Measurements from ENCODE around the gene DOCK11.

Gene DOCK11

DNA sequence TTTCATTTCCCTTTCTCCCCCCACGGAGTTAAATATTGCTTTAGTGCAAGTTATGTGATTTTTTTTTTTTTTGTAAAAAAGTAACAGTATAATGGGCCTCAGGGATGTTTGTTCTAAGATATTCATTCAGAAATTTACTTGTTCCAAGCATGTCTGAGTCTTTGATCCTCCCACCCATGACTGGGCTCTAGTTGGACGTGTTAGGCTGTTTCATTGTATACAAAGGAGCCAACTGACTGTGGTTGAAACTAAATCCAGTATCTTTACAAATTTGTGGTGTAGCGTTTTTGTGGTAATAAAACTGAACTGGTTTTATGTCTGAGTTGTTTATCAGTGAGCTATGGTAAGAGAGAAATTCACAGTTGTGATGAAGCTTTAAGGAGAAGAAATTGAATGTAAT lies 74.1 kb downstream of the DOCK11 start:
- no peaks in the 10 kb centered on the region for H3K79me2 ChIP-seq (ENCODE audit: insufficient read depth, low read length)
- H3K9me2 ChIP-seq (ENCODE audit: low read depth, low read length) = no peaks in the 10 kb centered on the region
- H3F3A ChIP-seq (ENCODE audit: insufficient read depth, low read length) = no peaks in the 10 kb centered on the region
- H3K27me3 ChIP-seq (ENCODE audit: insufficient read depth, low read length) = no peaks in the 10 kb centered on the region
- H3K36me3 ChIP-seq (ENCODE audit: insufficient read depth, low read length) = peaks cover 9% of the 10 kb centered on the region
- H3K4me3 ChIP-seq (ENCODE audit: low read depth, low read length, poor library complexity, severe bottlenecking) = no peak overlapping the region
- H4K20me1 ChIP-seq (ENCODE audit: insufficient read depth, low read length) = no peaks in the 10 kb centered on the region
- H3K4me2 ChIP-seq (ENCODE audit: low read length) = no peak overlapping the region
- no peak overlapping the region for H2AFZ ChIP-seq (ENCODE audit: low read length)
- no peak overlapping the region for H3K27ac ChIP-seq (ENCODE audit: low read depth, low read length, poor library complexity, severe bottlenecking)
- H3K9me3 ChIP-seq (ENCODE audit: low read length) = no peaks in the 10 kb centered on the region
- no peaks in the 10 kb centered on the region for H3K4me1 ChIP-seq (ENCODE audit: insufficient read depth, low read length, severe bottlenecking)
- no peak overlapping the region for H3K9ac ChIP-seq (ENCODE audit: low read length)
- TF ChIP-seq, protein P1, sequence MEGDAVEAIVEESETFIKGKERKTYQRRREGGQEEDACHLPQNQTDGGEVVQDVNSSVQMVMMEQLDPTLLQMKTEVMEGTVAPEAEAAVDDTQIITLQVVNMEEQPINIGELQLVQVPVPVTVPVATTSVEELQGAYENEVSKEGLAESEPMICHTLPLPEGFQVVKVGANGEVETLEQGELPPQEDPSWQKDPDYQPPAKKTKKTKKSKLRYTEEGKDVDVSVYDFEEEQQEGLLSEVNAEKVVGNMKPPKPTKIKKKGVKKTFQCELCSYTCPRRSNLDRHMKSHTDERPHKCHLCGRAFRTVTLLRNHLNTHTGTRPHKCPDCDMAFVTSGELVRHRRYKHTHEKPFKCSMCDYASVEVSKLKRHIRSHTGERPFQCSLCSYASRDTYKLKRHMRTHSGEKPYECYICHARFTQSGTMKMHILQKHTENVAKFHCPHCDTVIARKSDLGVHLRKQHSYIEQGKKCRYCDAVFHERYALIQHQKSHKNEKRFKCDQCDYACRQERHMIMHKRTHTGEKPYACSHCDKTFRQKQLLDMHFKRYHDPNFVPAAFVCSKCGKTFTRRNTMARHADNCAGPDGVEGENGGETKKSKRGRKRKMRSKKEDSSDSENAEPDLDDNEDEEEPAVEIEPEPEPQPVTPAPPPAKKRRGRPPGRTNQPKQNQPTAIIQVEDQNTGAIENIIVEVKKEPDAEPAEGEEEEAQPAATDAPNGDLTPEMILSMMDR (IDR thresholded peaks at IDR 0.05; ENCODE audit: low read length) = no peak
- TF ChIP-seq EZH2 (IDR thresholded peaks at IDR 0.05; ENCODE audit: borderline replicate concordance, low read length) = no peak

DNA sequence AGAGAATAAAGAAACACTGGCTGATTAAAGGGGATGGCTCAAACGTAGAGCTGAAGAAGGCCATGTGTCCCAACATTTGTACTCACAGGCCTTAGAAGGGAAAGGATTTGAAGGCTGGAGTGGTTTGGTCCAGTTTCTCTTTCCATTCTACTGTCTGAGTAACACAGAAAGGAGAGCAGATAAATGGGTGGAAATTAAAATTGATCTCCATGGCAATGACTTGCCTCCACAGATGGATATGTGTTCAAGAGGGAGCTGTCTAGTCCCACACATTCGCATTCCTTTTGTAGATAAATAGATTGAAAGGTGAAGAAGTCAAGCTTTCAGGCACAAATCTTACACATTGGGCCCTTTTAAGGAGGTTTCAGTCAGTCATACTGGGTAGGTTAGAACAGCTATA lies 74.6 kb downstream of the DOCK11 start:
- H2AFZ ChIP-seq (ENCODE audit: low read length) = no peak overlapping the region
- no peak overlapping the region for H3K4me3 ChIP-seq (ENCODE audit: low read depth, low read length, poor library complexity, severe bottlenecking)
- H3K79me2 ChIP-seq (ENCODE audit: insufficient read depth, low read length) = no peaks in the 10 kb centered on the region
- peaks cover 9% of the 10 kb centered on the region for H3K36me3 ChIP-seq (ENCODE audit: insufficient read depth, low read length)
- H4K20me1 ChIP-seq (ENCODE audit: insufficient read depth, low read length) = no peaks in the 10 kb centered on the region
- no peaks in the 10 kb centered on the region for H3K9me2 ChIP-seq (ENCODE audit: low read depth, low read length)
- H3K9ac ChIP-seq (ENCODE audit: low read length) = no peak overlapping the region
- H3K4me1 ChIP-seq (ENCODE audit: insufficient read depth, low read length, severe bottlenecking) = no peaks in the 10 kb centered on the region
- no peaks in the 10 kb centered on the region for H3K9me3 ChIP-seq (ENCODE audit: low read length)
- H3K27ac ChIP-seq (ENCODE audit: low read depth, low read length, poor library complexity, severe bottlenecking) = no peak overlapping the region
- TF ChIP-seq, protein P1 (IDR thresholded peaks at IDR 0.05; ENCODE audit: low read length) = no peak
- TF ChIP-seq EZH2 (IDR thresholded peaks at IDR 0.05; ENCODE audit: borderline replicate concordance, low read length) = no peak
- no peak overlapping the region for H3K4me2 ChIP-seq (ENCODE audit: low read length)
- H3F3A ChIP-seq (ENCODE audit: insufficient read depth, low read length) = no peaks in the 10 kb centered on the region
- H3K27me3 ChIP-seq (ENCODE audit: insufficient read depth, low read length) = no peaks in the 10 kb centered on the region

DNA sequence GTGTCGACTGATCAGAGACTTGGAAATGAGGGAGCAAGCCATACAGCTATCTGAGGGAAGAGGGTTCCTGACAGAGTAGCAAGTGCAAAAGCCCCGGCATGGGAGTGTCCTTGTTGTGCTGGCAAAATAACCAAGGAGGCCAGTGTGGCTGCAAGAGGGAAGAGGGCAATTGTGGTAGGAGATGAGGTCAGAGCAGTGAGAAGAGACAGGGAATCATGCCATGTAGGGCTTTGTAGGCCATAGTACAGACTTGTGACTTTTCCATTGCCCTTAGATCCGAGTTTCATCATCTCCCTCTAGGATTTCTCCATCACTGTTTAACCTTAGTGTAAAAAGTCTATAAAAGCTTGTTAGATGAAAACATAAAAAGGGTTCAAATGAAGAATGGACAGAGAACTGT lies 76.2 kb downstream of the DOCK11 start:
- H3K27me3 ChIP-seq (ENCODE audit: insufficient read depth, low read length) = no peaks in the 10 kb centered on the region
- H3K27ac ChIP-seq (ENCODE audit: low read depth, low read length, poor library complexity, severe bottlenecking) = no peak overlapping the region
- H3K9ac ChIP-seq (ENCODE audit: low read length) = no peak overlapping the region
- H3K36me3 ChIP-seq (ENCODE audit: insufficient read depth, low read length) = peaks cover 12% of the 10 kb centered on the region
- no peak for TF ChIP-seq EZH2 (IDR thresholded peaks at IDR 0.05; ENCODE audit: borderline replicate concordance, low read length)
- TF ChIP-seq, protein P1 (IDR thresholded peaks at IDR 0.05; ENCODE audit: low read length) = no peak
- no peaks in the 10 kb centered on the region for H3K9me3 ChIP-seq (ENCODE audit: low read length)
- H3K4me1 ChIP-seq (ENCODE audit: insufficient read depth, low read length, severe bottlenecking) = no peaks in the 10 kb centered on the region
- H4K20me1 ChIP-seq (ENCODE audit: insufficient read depth, low read length) = no peaks in the 10 kb centered on the region
- no peak overlapping the region for H2AFZ ChIP-seq (ENCODE audit: low read length)
- H3K4me2 ChIP-seq (ENCODE audit: low read length) = no peak overlapping the region
- no peak overlapping the region for H3K4me3 ChIP-seq (ENCODE audit: low read depth, low read length, poor library complexity, severe bottlenecking)
- H3F3A ChIP-seq (ENCODE audit: insufficient read depth, low read length) = no peaks in the 10 kb centered on the region
- H3K79me2 ChIP-seq (ENCODE audit: insufficient read depth, low read length) = no peaks in the 10 kb centered on the region
- H3K9me2 ChIP-seq (ENCODE audit: low read depth, low read length) = no peaks in the 10 kb centered on the region
